Measurements from ENCODE around the gene BICD2.

BICD2 gene

GRCh38 chr9:92727716-92728700, 36.6 kb downstream of the BICD2 start:
- no peak for DNase-seq (ENCODE audit: low spot score)

DNA sequence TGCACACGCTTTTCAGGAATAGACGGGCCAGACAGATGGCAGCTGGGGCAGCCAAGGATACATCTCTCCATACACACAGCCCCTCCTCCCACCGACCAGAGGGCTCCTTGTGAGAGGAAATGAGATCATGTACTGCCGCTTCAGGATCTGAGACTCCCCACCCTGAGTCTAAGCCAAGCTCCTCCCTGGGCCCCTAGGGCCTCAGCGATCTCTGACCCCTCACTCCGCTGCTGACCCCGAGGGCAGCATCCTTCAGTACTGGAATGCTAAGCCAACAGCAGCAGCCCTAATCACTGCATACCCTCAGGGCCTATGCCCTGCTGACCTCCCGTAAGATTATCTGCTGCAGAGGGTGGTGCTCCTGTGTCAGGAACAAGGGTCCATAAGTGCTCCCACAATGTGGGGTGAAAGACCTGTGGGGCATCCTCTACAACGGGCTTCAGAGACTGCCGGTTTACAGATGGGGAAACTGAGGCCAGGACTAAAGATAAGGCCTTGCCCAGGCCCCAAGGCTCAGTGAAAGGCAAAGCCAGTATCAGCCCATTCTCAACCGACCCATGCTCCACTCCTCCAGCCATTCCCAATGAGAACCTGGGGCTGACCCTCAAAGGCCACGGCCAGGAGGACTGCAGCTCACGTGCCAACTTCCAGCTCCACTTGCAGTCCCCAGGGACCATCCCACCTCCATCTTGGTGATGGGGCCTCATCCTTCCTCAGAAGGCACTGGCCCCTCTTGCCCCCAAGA, 37.5 kb downstream of the BICD2 start:
- no peak for DNase-seq (ENCODE audit: low spot score)

GRCh38 chr9:92726348-92726747, 38.3 kb downstream of the BICD2 start:
- no peak for DNase-seq (ENCODE audit: low spot score)

GRCh38 chr9:92725766-92726165, 38.9 kb downstream of the BICD2 start:
- DNase-seq (ENCODE audit: low spot score) = no peak

- no peak for DNase-seq (ENCODE audit: low spot score)
Measured at GRCh38 chr9:92725266-92725545, 39.4 kb downstream of the BICD2 start.

GRCh38 chr9:92724528-92725265, 39.9 kb downstream of the BICD2 start:
- DNase-seq (ENCODE audit: low spot score) = no peak

GRCh38 chr9:92723801-92724323, 40.8 kb downstream of the BICD2 start:
- DNase-seq (ENCODE audit: low spot score) = no peak

DNA sequence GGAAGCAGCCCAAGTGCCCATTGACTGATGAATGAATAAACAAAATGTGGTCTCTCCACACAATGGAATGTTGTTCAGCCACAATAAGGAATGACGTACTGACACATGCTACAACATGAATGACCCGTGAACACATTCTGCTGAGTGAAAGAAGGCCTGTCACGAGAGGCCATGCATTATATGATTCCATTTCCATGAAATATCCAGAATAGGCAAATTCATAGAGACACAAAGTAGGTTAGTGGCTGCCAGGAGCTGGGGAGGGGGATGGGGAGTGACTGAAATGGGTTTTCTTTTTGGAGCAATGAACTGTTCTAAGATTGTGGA, 41.4 kb downstream of the BICD2 start:
- no peak for DNase-seq (ENCODE audit: low spot score)

- no peak for DNase-seq (ENCODE audit: low spot score)
Measured at GRCh38 chr9:92722386-92723298, 42.0 kb downstream of the BICD2 start.

DNA sequence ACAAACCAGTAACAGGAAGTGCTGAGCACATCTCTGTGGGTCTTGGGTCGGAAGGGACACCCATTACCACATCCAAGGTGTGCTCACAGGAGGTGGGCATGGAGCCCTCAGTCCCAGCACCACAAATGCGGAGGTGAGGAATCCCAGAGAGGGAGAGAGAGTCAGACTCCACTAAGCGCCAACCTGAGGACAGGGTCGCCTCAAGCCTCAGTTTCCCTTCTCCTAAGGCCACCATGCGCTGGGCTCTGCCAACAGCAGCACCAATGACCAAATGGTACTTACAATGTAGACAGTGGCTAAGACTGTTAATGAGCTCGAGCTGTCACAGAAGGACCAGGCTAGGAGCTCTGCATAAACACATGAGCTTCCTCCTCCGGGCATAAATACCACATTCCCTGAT, 43.1 kb downstream of the BICD2 start:
- no peak for DNase-seq (ENCODE audit: low spot score)

DNA sequence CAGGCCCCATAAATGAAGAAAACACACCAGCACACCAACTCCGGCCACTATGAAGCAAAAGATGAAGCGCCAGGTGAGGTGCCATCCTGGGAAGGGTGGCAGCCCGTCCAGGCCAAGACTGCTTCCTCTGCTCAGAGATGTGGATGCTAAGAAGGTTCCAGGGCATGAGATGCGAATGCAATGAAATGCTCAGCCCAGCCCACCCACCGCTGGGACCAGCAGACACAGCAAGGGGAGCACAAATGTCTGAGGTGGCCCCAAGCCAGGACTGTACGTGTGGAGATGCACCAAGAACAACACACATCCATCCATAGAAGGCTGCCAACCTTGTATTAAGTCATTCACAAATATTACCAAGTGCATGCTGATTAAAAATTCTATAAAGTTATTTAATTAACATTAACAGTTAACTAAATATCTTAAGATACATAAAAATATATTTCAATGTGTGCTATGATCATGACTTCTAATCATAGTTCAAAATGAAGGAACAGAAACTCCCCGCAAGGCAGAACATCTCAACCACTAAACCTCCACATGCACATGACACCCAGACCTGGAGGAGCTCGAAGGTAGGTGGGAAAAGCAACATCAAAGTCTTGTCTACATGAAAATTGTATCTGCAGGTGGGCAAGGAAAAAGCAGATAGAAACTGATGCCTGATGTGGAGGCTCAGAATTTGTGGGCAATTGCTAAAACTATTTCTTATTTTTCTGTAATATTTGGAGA, 43.7 kb downstream of the BICD2 start:
- no peak for DNase-seq (ENCODE audit: low spot score)

DNA sequence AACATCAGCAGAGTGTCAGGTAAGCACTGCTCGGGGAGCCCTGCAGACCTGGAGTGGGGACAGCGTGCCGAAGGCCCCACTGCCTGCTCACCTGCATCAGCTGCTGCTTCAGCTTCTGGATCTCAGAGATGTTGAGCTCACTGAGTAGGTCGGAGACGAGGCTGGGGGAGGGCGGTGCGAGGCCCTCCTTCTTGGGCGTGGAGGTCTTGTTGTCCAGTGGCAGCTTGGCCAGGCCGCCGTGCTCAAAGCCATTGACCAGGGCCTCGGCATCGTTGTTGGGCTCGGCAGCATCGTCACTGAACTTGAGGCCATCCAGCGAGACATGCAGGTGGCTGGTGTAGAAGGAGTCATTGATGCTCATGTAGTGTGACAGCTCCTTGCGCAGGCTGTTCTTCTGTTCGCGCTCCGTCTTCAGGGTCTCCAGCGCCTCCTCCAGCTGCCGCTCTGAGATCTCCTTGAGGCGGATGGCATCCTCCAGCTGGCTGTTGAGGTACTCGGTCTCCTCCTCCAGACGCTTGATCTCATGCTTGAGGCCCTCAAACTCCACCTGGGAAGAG, 44.3 kb downstream of the BICD2 start:
- no peak for DNase-seq (ENCODE audit: low spot score)

GRCh38 chr9:92719028-92719647, 45.5 kb downstream of the BICD2 start:
- no peak for DNase-seq (ENCODE audit: low spot score)

- DNase-seq (ENCODE audit: low spot score) = no peak
Measured at GRCh38 chr9:92718086-92719001, 46.3 kb downstream of the BICD2 start.

GRCh38 chr9:92717201-92718085, 47.2 kb downstream of the BICD2 start:
- DNase-seq (ENCODE audit: low spot score) = no peak

GRCh38 chr9:92716557-92716956, 48.1 kb downstream of the BICD2 start:
- peak; percentile 39 for DNase-seq (ENCODE audit: low spot score)

DNA sequence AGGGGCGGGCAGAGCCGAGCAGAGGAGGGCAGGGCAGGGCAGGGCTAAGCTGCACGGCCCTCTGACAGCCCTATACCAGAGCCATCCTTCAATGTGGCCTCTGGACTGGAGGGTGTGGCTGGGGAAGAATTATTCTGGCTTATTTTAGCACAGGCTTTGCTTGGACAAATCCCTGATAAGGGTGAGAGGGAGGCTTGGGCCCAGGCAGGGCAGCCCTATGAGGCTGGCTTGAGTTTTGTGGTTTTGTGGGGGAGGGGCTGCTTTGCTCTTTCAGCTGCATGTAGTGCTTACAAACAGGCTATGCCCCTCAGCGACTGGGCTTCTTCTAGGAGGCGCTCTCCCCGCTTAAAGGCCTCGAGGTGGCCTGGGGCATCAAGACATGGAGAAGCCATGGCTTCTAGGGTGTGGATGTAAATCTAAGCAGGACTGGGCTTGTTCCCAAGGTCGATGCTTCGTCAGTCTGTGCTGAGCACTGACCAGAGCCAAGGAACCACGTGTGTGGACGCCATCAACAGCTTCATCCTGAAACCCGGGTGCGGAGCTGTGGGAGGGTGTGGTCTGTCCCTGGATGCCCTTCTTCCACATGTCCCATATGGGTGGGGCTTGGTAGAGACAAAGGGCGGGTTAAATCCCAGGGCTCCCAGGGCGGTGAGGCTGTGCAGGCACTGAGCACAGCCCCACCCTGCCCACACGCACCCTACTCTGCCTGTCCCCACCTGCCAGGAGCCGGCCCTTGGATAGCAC, 49.0 kb downstream of the BICD2 start:
- DNase-seq (ENCODE audit: low spot score) = no peak
